HG02885 (cell line): Measurements from ENCODE around the gene CAPZA2.
"Not testable (repeated sequence)": the region's sequence is repeated elsewhere in the genome, so short reads cannot be mapped to it uniquely, and the experiment has no call there.

Source experiments
- ATAC-seq: cut with Tn5 transposase; IDR thresholded peaks from one replicate; pipeline ENCODE4 v1.9.1; 2021; ENCODE audit warnings: mild to moderate bottlenecking; ENCODE audit not compliant: unreplicated experiment, poor library complexity

The CAPZA2 gene

GRCh38 chr7:116911801-116912200 is 49.4 kb downstream of the CAPZA2 start:
- ATAC-seq, result no peak

GRCh38 chr7:116912269-116912909 is 50.0 kb downstream of the CAPZA2 start:
- ATAC-seq, result no peak

DNA sequence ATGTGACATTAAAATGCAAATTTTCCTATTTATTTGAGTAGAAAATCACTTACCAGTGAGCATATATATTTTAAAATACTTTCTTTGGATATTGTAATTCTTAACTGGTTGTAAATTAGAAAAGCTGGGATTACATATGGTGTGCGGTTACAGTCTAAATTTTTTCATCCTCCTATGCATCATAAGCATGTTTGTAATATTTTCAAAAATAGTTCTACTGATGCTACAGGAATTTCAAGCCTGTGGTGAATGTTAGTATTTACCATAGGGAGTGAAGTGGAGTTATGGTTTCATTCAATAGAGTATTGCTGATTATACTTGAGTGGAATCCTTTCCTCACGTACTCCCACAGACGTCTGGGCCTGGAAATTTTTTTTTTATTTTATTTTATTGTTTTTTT is 56.3 kb downstream of the CAPZA2 start:
- ATAC-seq, result no peak

DNA sequence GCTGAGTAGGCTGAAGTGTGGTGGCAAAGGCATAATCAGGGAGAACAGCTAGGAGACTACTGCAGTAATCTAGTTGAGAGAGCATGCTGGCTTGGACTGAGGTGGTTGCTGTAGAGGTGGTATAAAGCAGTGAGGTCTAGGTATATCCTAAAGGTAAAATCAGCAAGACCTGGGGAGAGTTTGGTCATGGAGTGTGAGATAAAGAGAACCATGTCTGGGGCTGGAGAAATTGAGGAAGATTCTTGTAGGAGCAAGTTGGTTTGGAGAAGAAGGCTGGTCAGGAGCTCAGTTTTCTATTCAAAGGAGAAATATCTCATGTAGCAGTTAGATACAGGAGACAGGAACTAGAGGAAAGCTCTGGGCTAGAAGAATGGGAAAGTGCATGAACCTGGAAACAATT is 58.0 kb downstream of the CAPZA2 start:
- no peak for ATAC-seq

GRCh38 chr7:116922545-116922944 is 60.2 kb downstream of the CAPZA2 start:
- ATAC-seq, result no peak

- ATAC-seq, result no peak
Measured at GRCh38 chr7:116924741-116925140, 62.4 kb downstream of the CAPZA2 start.

- no peak for ATAC-seq
Measured at GRCh38 chr7:116929021-116929420, 66.6 kb downstream of the CAPZA2 start.

- ATAC-seq, result peak; percentile 83
Measured at GRCh38 chr7:116929914-116930913, 67.8 kb downstream of the CAPZA2 start.

GRCh38 chr7:116932566-116932965 is 70.2 kb downstream of the CAPZA2 start:
- ATAC-seq, result no peak

GRCh38 chr7:116933465-116933864 is 71.1 kb downstream of the CAPZA2 start:
- ATAC-seq, result no peak

DNA sequence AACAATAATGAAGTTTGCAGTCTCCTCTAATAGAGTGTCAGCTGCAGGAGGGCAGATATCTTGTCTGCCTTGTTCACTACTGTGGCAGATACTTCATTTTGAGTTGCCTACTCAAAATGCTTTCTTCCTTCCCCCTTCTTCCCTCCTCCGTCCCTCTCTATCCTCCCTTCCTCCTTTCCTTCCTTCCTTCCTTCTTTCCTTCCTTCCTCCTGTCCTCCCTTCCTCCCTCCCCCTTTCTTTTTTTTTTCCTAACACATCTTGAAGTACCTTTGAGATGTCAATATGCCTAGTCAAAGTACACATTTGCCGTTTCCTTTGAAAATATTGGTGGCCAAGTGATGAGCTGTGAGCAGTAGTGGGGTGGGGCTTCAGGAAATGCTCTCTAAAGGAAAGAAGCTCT is 72.2 kb downstream of the CAPZA2 start:
- no peak for ATAC-seq

DNA sequence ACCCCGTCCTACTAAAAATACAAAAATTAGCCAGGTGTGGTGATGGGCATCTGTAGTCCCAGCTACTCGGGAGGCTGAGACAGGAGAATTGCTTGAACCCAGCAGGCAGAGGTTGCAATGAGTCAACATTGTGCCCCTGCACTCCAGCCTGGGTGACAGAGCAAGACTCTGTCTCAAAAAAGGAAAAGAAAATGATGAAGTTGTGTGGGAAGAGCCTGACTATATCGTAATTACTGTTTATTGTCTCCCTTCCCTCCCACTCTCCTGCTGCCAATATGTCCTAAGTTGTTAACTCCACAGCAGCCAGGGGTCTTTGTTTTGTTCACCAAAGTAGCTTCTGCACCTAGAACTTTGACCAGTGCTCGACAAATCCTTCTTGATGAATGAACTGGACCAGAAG is 74.5 kb downstream of the CAPZA2 start:
- not testable (repeated sequence) for ATAC-seq

DNA sequence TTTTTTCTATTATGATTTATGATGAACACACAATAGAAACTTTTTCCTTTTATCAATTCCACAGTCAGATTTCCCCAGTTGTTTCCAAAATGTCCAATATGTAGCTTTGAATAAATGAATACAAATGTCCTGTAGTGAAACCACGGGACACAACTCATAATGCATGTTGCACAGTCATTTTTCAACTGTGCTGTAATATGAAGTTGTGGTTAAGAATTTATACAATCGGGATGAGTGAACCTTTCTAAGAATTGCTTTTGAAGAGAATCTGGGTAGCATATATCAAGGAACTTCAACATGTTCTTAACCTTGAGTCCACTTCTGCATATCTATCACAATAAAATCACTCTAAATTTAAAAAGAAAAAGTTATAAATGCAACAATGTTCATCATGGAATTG is 76.3 kb downstream of the CAPZA2 start:
- no peak for ATAC-seq

GRCh38 chr7:116940689-116941370 is 78.4 kb downstream of the CAPZA2 start:
- no peak for ATAC-seq

DNA sequence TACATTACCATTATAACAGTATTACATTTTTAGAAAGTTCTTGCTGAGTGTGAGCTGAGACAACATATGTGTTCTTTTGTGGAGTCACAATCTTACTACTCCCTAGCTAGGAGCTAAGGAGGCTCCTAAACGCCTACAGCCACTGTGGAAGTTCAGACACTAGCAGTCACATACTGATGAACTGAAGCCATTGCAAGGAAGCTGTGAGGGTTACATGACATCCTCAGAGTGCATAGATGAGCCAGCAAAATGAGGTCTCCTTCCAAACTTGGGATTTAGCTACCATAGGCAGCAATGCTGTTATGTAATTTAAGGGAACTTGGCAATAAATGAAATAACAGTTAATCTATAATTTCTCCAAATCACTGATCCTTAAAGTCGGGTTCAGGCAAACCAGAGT is 80.1 kb downstream of the CAPZA2 start:
- no peak for ATAC-seq

GRCh38 chr7:116948934-116949333 is 86.5 kb downstream of the CAPZA2 start:
- no peak for ATAC-seq

DNA sequence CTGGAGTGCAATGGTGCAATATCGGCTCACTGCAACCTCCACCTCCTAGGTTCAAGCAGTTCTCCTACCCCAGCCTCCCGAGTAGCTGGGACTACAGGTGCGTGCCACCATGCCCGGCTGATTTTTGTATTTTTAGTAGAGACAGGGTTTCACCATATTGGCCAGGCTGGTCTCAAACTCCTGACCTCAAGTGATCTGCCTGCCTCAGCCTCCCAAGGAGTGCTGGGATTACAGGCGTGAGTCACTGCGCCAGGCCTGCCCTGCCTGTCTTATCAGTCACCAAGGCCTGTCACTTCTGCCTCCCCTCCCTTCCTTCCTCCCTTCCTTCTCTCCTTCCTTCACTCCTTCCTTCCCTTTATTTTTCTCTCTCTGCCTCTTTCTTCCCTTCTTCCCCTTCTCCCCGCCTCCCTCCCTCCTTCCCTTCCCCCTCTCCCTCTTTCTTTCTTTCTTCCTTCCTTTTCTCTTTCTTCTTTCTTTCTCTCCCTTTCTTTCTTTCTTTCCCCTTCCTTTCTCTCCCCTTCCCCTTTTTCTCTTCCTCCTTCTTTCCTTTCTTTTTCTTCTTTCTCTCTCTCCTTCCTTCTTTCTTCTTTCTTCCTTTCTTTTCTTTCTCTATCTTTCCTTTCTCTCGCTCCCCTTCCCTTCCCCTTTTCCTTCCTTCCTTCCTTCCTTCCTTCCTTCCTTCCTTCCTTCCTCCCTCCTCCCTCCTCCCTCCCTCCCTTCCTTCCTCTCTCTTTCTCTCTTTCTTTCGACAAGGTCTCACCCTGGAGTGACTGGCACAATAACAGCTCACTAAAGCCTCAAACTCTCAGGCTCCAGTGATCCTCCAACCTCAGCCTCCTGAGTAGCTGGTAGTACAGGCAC is 87.8 kb downstream of the CAPZA2 start:
- no peak for ATAC-seq

GRCh38 chr7:116950889-116951351 is 88.5 kb downstream of the CAPZA2 start:
- ATAC-seq, result no peak

GRCh38 chr7:116951366-116952292 is 89.2 kb downstream of the CAPZA2 start:
- no peak for ATAC-seq
